ENCODE data around the gene PTCSC3. TPM values are rescaled to one million over a fixed set of nuclear protein-coding genes. Genes with fewer than 3 reads are reported as not detected.
"Not testable (repeated sequence)": the region's sequence is repeated elsewhere in the genome, so short reads cannot be mapped to it uniquely, and the experiment has no call there.

The PTCSC3 gene
- total RNA-seq, 1 experiment from 2014 or later = not detected

DNA sequence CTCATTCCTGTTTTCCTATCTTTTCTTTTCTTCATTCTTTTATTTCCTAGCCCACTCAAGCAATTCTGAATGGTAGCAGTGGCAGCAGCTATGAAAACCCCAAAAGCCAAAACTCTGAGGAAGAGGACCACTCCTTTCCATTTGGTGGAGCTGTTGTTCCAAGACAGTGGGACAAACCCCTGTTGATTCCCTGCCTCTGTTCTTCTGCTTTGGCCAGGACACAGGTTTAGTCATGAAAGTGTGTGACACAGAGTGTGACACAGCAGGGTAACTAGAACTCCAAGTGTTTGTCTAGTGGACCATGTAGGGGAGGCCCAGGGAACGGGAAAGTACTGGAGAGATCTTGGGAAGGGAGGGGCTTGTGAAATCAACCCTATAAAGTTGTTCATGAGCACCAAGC is 71.1 kb downstream of the PTCSC3 start:
- intact Hi-C loops (cut with micrococcal nuclease; ENCODE audit: unreplicated experiment) = loop anchor here (1.0 to 10.0 kb wide), 6 partner anchors 35 to 449 kb away; partner anchors contain the start of gene NKX2-1
- H3K4me3 Mint-ChIP-seq (ENCODE audit: unreplicated experiment) = no peak overlapping the region
- no peaks in the 10 kb centered on the region for H3K36me3 Mint-ChIP-seq (ENCODE audit: insufficient read depth, unreplicated experiment)

DNA sequence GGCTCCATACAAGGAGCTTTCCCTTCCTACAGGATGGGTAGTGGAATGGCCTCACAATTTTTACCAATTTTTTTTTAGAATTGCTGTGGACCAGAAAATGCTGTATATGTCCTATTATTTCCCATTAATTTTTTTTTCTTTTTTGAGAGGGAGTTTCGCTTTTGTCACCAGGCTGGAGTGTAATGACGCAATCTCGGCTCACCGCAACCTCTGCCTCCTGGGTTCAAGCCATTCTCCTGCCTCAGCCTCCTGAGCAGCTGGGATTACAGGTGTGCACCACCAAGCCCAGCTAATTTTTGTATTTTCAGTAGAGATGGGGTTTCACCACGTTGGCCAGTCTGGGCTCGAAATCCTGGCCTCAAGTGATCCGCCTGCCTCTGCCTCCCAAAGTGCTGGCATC is 72.3 kb downstream of the PTCSC3 start:
- H3K4me3 Mint-ChIP-seq (ENCODE audit: unreplicated experiment); H3K27me3 ChIP-seq (replicated peaks; ENCODE audit: control insufficient read depth, insufficient read depth, low read length); H3K9me3 Mint-ChIP-seq (ENCODE audit: unreplicated experiment); H3K36me3 Mint-ChIP-seq (ENCODE audit: insufficient read depth, unreplicated experiment); DNase-seq; H3K9me3 ChIP-seq; H3K36me3 ChIP-seq (ENCODE audit: control insufficient read depth, insufficient read depth, low read length); H3K4me1 ChIP-seq; H3K4me1 Mint-ChIP-seq (ENCODE audit: low read depth, unreplicated experiment); H3K27ac Mint-ChIP-seq (ENCODE audit: unreplicated experiment); BruUV-seq (replicated peaks); POLR2A ChIA-PET; H3K4me3 ChIP-seq (ENCODE audit: low read depth, low read length): not testable (repeated sequence)
- CTCF ChIA-PET = interaction anchor here (0.7 kb wide), 1 partner anchor 513 kb away, joined by 3 read pairs; no protein-coding TSS in a partner anchor
- intact Hi-C loops (cut with micrococcal nuclease; ENCODE audit: unreplicated experiment) = loop anchor here (2.0 to 10.0 kb wide), 4 partner anchors 33 to 451 kb away; partner anchors contain the start of gene NKX2-1
- peaks cover 14% of the 10 kb centered on the region for H3K27me3 Mint-ChIP-seq (ENCODE audit: insufficient read depth, unreplicated experiment)

More for the DNA sequence above, 71.1 kb downstream of the PTCSC3 start:
- Histone ChIP-seq H3K36me3 (ENCODE audit: control insufficient read depth, insufficient read depth, low read length) (no peaks in the 10 kb centered on the region), H3K27me3 (replicated peaks; ENCODE audit: control insufficient read depth, insufficient read depth, low read length) (no peaks in the 10 kb centered on the region), H3K4me3 (ENCODE audit: low read depth, low read length) (no peak overlapping the region), H3K9me3 (no peaks in the 10 kb centered on the region), H3K4me1 (no peaks in the 10 kb centered on the region)
- TF ChIP-seq, protein P1, sequence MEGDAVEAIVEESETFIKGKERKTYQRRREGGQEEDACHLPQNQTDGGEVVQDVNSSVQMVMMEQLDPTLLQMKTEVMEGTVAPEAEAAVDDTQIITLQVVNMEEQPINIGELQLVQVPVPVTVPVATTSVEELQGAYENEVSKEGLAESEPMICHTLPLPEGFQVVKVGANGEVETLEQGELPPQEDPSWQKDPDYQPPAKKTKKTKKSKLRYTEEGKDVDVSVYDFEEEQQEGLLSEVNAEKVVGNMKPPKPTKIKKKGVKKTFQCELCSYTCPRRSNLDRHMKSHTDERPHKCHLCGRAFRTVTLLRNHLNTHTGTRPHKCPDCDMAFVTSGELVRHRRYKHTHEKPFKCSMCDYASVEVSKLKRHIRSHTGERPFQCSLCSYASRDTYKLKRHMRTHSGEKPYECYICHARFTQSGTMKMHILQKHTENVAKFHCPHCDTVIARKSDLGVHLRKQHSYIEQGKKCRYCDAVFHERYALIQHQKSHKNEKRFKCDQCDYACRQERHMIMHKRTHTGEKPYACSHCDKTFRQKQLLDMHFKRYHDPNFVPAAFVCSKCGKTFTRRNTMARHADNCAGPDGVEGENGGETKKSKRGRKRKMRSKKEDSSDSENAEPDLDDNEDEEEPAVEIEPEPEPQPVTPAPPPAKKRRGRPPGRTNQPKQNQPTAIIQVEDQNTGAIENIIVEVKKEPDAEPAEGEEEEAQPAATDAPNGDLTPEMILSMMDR (IDR thresholded peaks at IDR 0.05; ENCODE audit: insufficient read depth in 1 of 2, low read depth in 1 of 2, low read length in 1 of 2, severe bottlenecking in 1 of 2, unreplicated experiment in 1 of 2) = peak; percentile 20 to 32
- no peaks in the 10 kb centered on the region for H3K4me1 Mint-ChIP-seq (ENCODE audit: low read depth, unreplicated experiment)
- no TSS peak for BruUV-seq (replicated peaks)
- H3K27me3 Mint-ChIP-seq (ENCODE audit: insufficient read depth, unreplicated experiment) = peaks cover 14% of the 10 kb centered on the region
- ChIA-PET CTCF (interaction anchor here (0.5 to 1.6 kb wide), 8 partner anchors 14 to 449 kb away, joined by 3 to 9 read pairs (median 5); no protein-coding TSS in a partner anchor), POLR2A (no interaction called here)
- DNase-seq = peak; percentile 41 to 51
- no peak overlapping the region for H3K27ac Mint-ChIP-seq (ENCODE audit: unreplicated experiment)
- no peaks in the 10 kb centered on the region for H3K9me3 Mint-ChIP-seq (ENCODE audit: unreplicated experiment)

DNA sequence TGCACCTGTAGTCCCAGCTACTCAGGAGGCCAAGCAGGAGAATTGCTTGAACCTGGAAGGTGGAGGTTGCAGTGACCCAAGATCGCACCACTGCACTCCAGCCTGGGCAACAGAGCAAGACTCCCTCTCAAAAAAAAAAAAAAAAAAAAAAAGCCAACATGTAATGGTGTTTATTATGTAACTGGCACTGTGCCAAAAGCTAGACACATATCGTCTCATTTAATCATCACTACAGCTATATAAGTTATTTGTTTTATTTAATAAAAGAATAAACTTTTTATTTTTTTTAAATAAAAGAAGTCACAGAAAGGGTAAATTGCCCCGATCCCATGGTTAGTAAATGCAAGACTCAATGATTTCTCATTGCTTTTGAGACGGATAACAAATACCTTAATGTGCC is 76.9 kb downstream of the PTCSC3 start:
- ChIA-PET CTCF (no interaction called here), POLR2A (no interaction called here)
- DNase-seq = no peak
- Mint-ChIP-seq H3K4me1 (ENCODE audit: low read depth, unreplicated experiment) (peaks cover 7% of the 10 kb centered on the region), H3K36me3 (ENCODE audit: insufficient read depth, unreplicated experiment) (no peaks in the 10 kb centered on the region), H3K9me3 (ENCODE audit: unreplicated experiment) (no peaks in the 10 kb centered on the region), H3K4me3 (ENCODE audit: unreplicated experiment) (no peak overlapping the region), H3K27me3 (ENCODE audit: insufficient read depth, unreplicated experiment) (no peaks in the 10 kb centered on the region), H3K27ac (ENCODE audit: unreplicated experiment) (no peak overlapping the region)
- intact Hi-C loops (cut with micrococcal nuclease; ENCODE audit: unreplicated experiment) = loop anchor here (10.0 kb wide), 2 partner anchors 425 to 455 kb away; partner anchors contain the start of gene NKX2-1
- Histone ChIP-seq H3K4me3 (ENCODE audit: low read depth, low read length) (no peak overlapping the region), H3K4me1 (no peaks in the 10 kb centered on the region), H3K36me3 (ENCODE audit: control insufficient read depth, insufficient read depth, low read length) (no peaks in the 10 kb centered on the region), H3K27me3 (replicated peaks; ENCODE audit: control insufficient read depth, insufficient read depth, low read length) (no peaks in the 10 kb centered on the region), H3K9me3 (no peaks in the 10 kb centered on the region)
- no TSS peak for BruUV-seq (replicated peaks)
- TF ChIP-seq, protein P1 (IDR thresholded peaks at IDR 0.05; ENCODE audit: insufficient read depth in 1 of 2, low read depth in 1 of 2, low read length in 1 of 2, severe bottlenecking in 1 of 2, unreplicated experiment in 1 of 2) = no peak

Data from Caco-2 (cell line).